Left kidney (tissue), 2 donors: ENCODE data around the gene VANGL2. TPM values are rescaled to one million over a fixed set of nuclear protein-coding genes. Genes with fewer than 3 reads are reported as not detected.

Experiments used
- DNase-seq: peaks from one replicate; pipeline ENCODE4 v3.0.0-alpha.2; 2013
- polyA plus RNA-seq: library from polyadenylated mRNA; unstranded; fragments of 120-200 nt; gene quantifications from one replicate; pipeline ENCODE4 v1.2.1, GENCODE V29; 2013; ENCODE audit not compliant: insufficient read length

The VANGL2 gene
- polyA plus RNA-seq, 1 donor = 39.3 TPM

GRCh38 chr1:160455153-160455517 lies 54.8 kb downstream of the VANGL2 start:
- no peak for DNase-seq

GRCh38 chr1:160459056-160459455 lies 58.7 kb downstream of the VANGL2 start:
- DNase-seq = no peak

GRCh38 chr1:160459687-160460086 lies 59.3 kb downstream of the VANGL2 start:
- DNase-seq = no peak

GRCh38 chr1:160460214-160460642 lies 59.9 kb downstream of the VANGL2 start:
- no peak for DNase-seq

- DNase-seq = no peak
Observed at GRCh38 chr1:160460683-160461287, 60.4 kb downstream of the VANGL2 start.

- no peak for DNase-seq
Observed at GRCh38 chr1:160465123-160465522, 64.8 kb downstream of the VANGL2 start.

- DNase-seq = no peak
Observed at GRCh38 chr1:160466961-160467360, 66.6 kb downstream of the VANGL2 start.

- DNase-seq = no peak
Observed at GRCh38 chr1:160467576-160467975, 67.2 kb downstream of the VANGL2 start.

GRCh38 chr1:160471253-160471652 lies 70.9 kb downstream of the VANGL2 start:
- no peak for DNase-seq

- DNase-seq = no peak
Observed at GRCh38 chr1:160472112-160472511, 71.7 kb downstream of the VANGL2 start.

- DNase-seq = no peak
Observed at GRCh38 chr1:160474392-160475242, 74.3 kb downstream of the VANGL2 start.

Other genes with a start within 250 kb of the VANGL2 start
- gene ATP1A4, start 249.0 kb upstream of the VANGL2 start, polyA plus RNA-seq = 0.15 TPM
- 0.43 TPM for gene CASQ1, start 210.0 kb upstream of the VANGL2 start, polyA plus RNA-seq
- gene PEA15, start 195.2 kb upstream of the VANGL2 start, polyA plus RNA-seq = 98.5 TPM
- 285 TPM for gene DCAF8, start 138.0 kb upstream of the VANGL2 start, polyA plus RNA-seq
- gene PEX19, start 115.4 kb upstream of the VANGL2 start, polyA plus RNA-seq = 87.4 TPM
- gene COPA, start 57.3 kb upstream of the VANGL2 start, polyA plus RNA-seq = 177 TPM
- 161 TPM for gene NCSTN, start 57.2 kb upstream of the VANGL2 start, polyA plus RNA-seq
- 0.22 TPM for gene NHLH1, start 33.5 kb upstream of the VANGL2 start, polyA plus RNA-seq
- 0.13 TPM for gene SLAMF6, start 122.7 kb downstream of the VANGL2 start, polyA plus RNA-seq
- 1.1 TPM for gene CD84, start 178.9 kb downstream of the VANGL2 start, polyA plus RNA-seq
- gene SLAMF1, start 246.5 kb downstream of the VANGL2 start, polyA plus RNA-seq = not detected